IMR-90 (cell line): Measurements from ENCODE around the gene H6PD. TPM values are rescaled to one million over a fixed set of nuclear protein-coding genes. Genes with fewer than 3 reads are reported as not detected.

Experiments
- ATAC-seq: fragments of 200-7000 bp; cut with Tn5 transposase; 2 replicates; pipeline ENCODE4 v1.9.1; 2020; ENCODE audit warnings: low read depth, mild to moderate bottlenecking, moderate library complexity
- BruUV-seq: library from RNA; stranded (reverse); fragments of 400-500 nt; replicated peaks from 2 replicates; lab custom pipeline; 2021; lab: Mats Ljungman, UMichigan
- CTCF ChIA-PET: fragments of 300-600 bp; formaldehyde crosslinking; extraction: SDS; loops from one replicate; lab custom pipeline; 2021; ENCODE audit warnings: antibody characterized with exemption; lab: Yijun Ruan, JAX
- POLR2A ChIA-PET: fragments of 300-600 bp; sonication (Branson Sonifier 250); formaldehyde crosslinking; loops from one replicate; lab custom pipeline; 2022; ENCODE audit warnings: antibody characterized with exemption; ENCODE audit not compliant: unreplicated experiment; lab: Charles Lee
- DNase-seq: peaks from one replicate; pipeline ENCODE4 v3.0.0; 2013
- H2AFZ ChIP-seq: replicated peaks from 2 replicates; pipeline ENCODE3; 2013; ENCODE audit warnings: low read length, mild to moderate bottlenecking; ENCODE audit not compliant: poor library complexity
- H2AK5ac ChIP-seq: 2 replicates; pipeline ENCODE4 v1.6.1; 2013; ENCODE audit warnings: low read depth, low read length, inconsistent platforms
- H2AK9ac ChIP-seq: replicated peaks from 2 replicates; pipeline ENCODE3; 2013; ENCODE audit warnings: mild to moderate bottlenecking, low read depth, low read length, moderate library complexity; ENCODE audit not compliant: poor library complexity
- H2BK120ac ChIP-seq: 2 replicates; pipeline ENCODE4 v1.6.1; 2013; ENCODE audit warnings: low read depth, low read length, inconsistent platforms
- H2BK15ac ChIP-seq: 3 replicates; pipeline ENCODE4 v1.6.1; 2013; ENCODE audit warnings: low read depth, low read length, inconsistent platforms
- H2BK20ac ChIP-seq: 2 replicates; pipeline ENCODE4 v1.6.1; 2013; ENCODE audit warnings: low read depth, mild to moderate bottlenecking, inconsistent platforms, low read length, moderate library complexity
- H2BK5ac ChIP-seq: 2 replicates; pipeline ENCODE4 v1.6.1; 2013; ENCODE audit warnings: mild to moderate bottlenecking, low read depth, low read length, inconsistent platforms; ENCODE audit not compliant: poor library complexity, severe bottlenecking
- H3K14ac ChIP-seq: replicated peaks from 2 replicates; pipeline ENCODE4 v1.6.1; 2013; ENCODE audit warnings: low read depth, low read length, inconsistent platforms
- H3K18ac ChIP-seq: 2 replicates; pipeline ENCODE4 v1.6.1; 2013; ENCODE audit warnings: low read depth, low read length, control low read depth
- H3K23ac ChIP-seq: 2 replicates; pipeline ENCODE4 v1.6.1; 2013; ENCODE audit warnings: low read depth, low read length, inconsistent platforms
- H3K27ac ChIP-seq: 2 replicates; pipeline ENCODE4 v1.5.1; 2013; ENCODE audit warnings: mild to moderate bottlenecking, control low read depth, low read length; ENCODE audit not compliant: insufficient read depth
- H3K27me3 ChIP-seq: 2 replicates; pipeline ENCODE4 v1.6.1; 2013; ENCODE audit warnings: low read length; ENCODE audit not compliant: control insufficient read depth, insufficient read depth
- H3K36me3 ChIP-seq: 2 replicates; pipeline ENCODE4 v1.6.1; 2013; ENCODE audit warnings: low read length, mixed read lengths; ENCODE audit not compliant: control insufficient read depth, insufficient read depth
- H3K4ac ChIP-seq: 2 replicates; pipeline ENCODE4 v1.6.1; 2013; ENCODE audit warnings: low read depth, low read length, inconsistent platforms
- H3K4me1 ChIP-seq: 2 replicates; pipeline ENCODE4 v1.6.1; 2013; ENCODE audit warnings: low read length, mixed read lengths; ENCODE audit not compliant: control insufficient read depth, insufficient read depth
- H3K4me2 ChIP-seq: 2 replicates; pipeline ENCODE4 v1.6.1; 2013; ENCODE audit warnings: low read depth, mild to moderate bottlenecking, control low read depth, low read length, moderate library complexity
- H3K4me3 ChIP-seq: 2 replicates; pipeline ENCODE4 v1.5.1; 2013; ENCODE audit warnings: low read depth, mild to moderate bottlenecking, control low read depth, low read length, moderate library complexity; ENCODE audit not compliant: insufficient read depth
- H3K56ac ChIP-seq: 2 replicates; pipeline ENCODE4 v1.6.1; 2013; ENCODE audit warnings: low read length, inconsistent platforms; ENCODE audit not compliant: insufficient read depth; ENCODE audit errors: extremely low read depth
- H3K79me1 ChIP-seq, 2 experiments: 2 replicates each; pipeline ENCODE4 v1.6.1; 2013; ENCODE audit warnings: low read length in 2 of 2, inconsistent platforms in 1 of 2, low read depth in 1 of 2
- H3K9ac ChIP-seq: 2 replicates; pipeline ENCODE4 v1.6.1; 2013; ENCODE audit warnings: low read depth, low read length, control low read depth
- H3K9me1 ChIP-seq: 2 replicates; pipeline ENCODE4 v1.6.1; 2013; ENCODE audit warnings: low read length, inconsistent platforms; ENCODE audit not compliant: insufficient read depth
- H3K9me3 ChIP-seq: 2 replicates; pipeline ENCODE4 v1.6.1; 2013; ENCODE audit warnings: low read length; ENCODE audit not compliant: control insufficient read depth, insufficient read depth
- H4K20me1 ChIP-seq: 2 replicates; pipeline ENCODE4 v1.6.1; 2013; ENCODE audit warnings: low read length, inconsistent platforms; ENCODE audit not compliant: insufficient read depth
- H4K5ac ChIP-seq: 2 replicates; pipeline ENCODE4 v1.6.1; 2013; ENCODE audit warnings: mild to moderate bottlenecking, low read depth, low read length, control low read depth
- H4K8ac ChIP-seq, 2 experiments: 2 replicates each; pipeline ENCODE4 v1.6.1; 2013; ENCODE audit warnings: low read depth in 2 of 2, low read length in 2 of 2, control low read depth in 1 of 2, inconsistent platforms in 1 of 2
- H4K91ac ChIP-seq: 2 replicates; pipeline ENCODE4 v1.6.1; 2013; ENCODE audit warnings: low read depth, low read length, inconsistent platforms; ENCODE audit not compliant: insufficient read depth
- CEBPB ChIP-seq: IDR thresholded peaks from 2 replicates; pipeline ENCODE4 v1.6.1; 2012; ENCODE audit warnings: low read depth, low read length, improper control_type of control experiment
- CHD1 ChIP-seq: IDR thresholded peaks from 2 replicates; pipeline ENCODE4 v1.6.1; 2012; ENCODE audit warnings: low read depth, low read length, improper control_type of control experiment
- ELK1 ChIP-seq: fragments of 150-350 bp; IDR thresholded peaks from 2 replicates; pipeline ENCODE4 v1.6.1; 2016; ENCODE audit warnings: low read depth, mild to moderate bottlenecking, low read length, moderate library complexity, borderline replicate concordance
- FOS ChIP-seq: fragments of 150-350 bp; IDR thresholded peaks from 2 replicates; pipeline ENCODE4 v1.6.1; 2016; ENCODE audit warnings: low read depth, low read length
- MAFK ChIP-seq: IDR thresholded peaks from 2 replicates; pipeline ENCODE4 v1.6.1; 2012; ENCODE audit warnings: low read depth, low read length, improper control_type of control experiment
- MXI1 ChIP-seq: IDR thresholded peaks from 2 replicates; pipeline ENCODE4 v1.6.1; 2012; ENCODE audit warnings: low read depth, mild to moderate bottlenecking, low read length, moderate library complexity, borderline replicate concordance
- NFE2L2 ChIP-seq: fragments of 150-350 bp; IDR thresholded peaks from 2 replicates; pipeline ENCODE4 v1.6.1; 2016; ENCODE audit warnings: low read depth, mild to moderate bottlenecking, low read length
- POLR2A ChIP-seq: IDR thresholded peaks from 2 replicates; pipeline ENCODE4 v1.6.1; 2012; ENCODE audit warnings: mild to moderate bottlenecking, low read depth, low read length
- RCOR1 ChIP-seq: IDR thresholded peaks from 2 replicates; pipeline ENCODE4 v1.6.1; 2012; ENCODE audit warnings: mild to moderate bottlenecking, low read length, improper control_type of control experiment; ENCODE audit not compliant: insufficient replicate concordance
- RFX5 ChIP-seq: IDR thresholded peaks from 2 replicates; pipeline ENCODE4 v1.8.0; 2012; ENCODE audit warnings: low read depth, mild to moderate bottlenecking, low read length, moderate library complexity
- WGBS, 2 experiments: methylation state at CpG; one replicate each; pipeline versions ENCODE4 v1.1.5 to v1.1.7; 2013; ENCODE audit warnings: missing lambda C conversion rate in 2 of 2; ENCODE audit not compliant: insufficient read length in 1 of 2; ENCODE audit errors: extremely low coverage in 2 of 2; 5-methylcytosine and 5-hydroxymethylcytosine counted together
- dilution Hi-C: fragments of 300-500 bp; cut with HindIII; formaldehyde crosslinking; loops from one replicate; pipeline ENCODE4 v1.14.3; 2018; ENCODE audit warnings: low sequenced_read_pairs; ENCODE audit not compliant: unreplicated experiment
- in situ Hi-C: fragments of 300-500 bp; cut with MboI; formaldehyde crosslinking; loops from 3 replicates; pipeline ENCODE4 v1.14.3; 2019; ENCODE audit warnings: low sequenced_read_pairs, inconsistent platforms, mixed read lengths
- intact Hi-C: fragments of 100-400 bp; cut with micrococcal nuclease; formaldehyde crosslinking; loops from 2 replicates; pipeline ENCODE4 v1.10.0; 2022
- polyA plus RNA-seq, 3 experiments: library from polyadenylated mRNA; depleted of rRNA; stranded (reverse); fragments of >200 nt; gene quantifications; 2 replicates each; pipeline ENCODE4 v1.2.3, GENCODE V29; 2012; ENCODE audit warnings: low replicate concordance in 1 of 3
- total RNA-seq: library from RNA; depleted of rRNA; stranded (reverse); fragments of >200 nt; gene quantifications from 2 replicates; pipeline ENCODE4 v1.2.3, GENCODE V29; 2012
- TF ChIP-seq, protein P1 (sequence below): conservative IDR thresholded peaks from 2 replicates; pipeline ENCODE4 v1.5.1; 2012; ENCODE audit warnings: mild to moderate bottlenecking, low read depth, low read length, improper control_type of control experiment
- TF ChIP-seq, protein P2 (sequence below): fragments of 150-350 bp; IDR thresholded peaks from 2 replicates; pipeline ENCODE4 v1.6.1; 2017; ENCODE audit warnings: mild to moderate bottlenecking, antibody characterized with exemption, low read length, low read depth

H6PD gene
- total and polyA plus RNA-seq, 2 of the 4 experiments (the other 2 are of a cell fraction): 9.3 to 22.1 TPM

DNA sequence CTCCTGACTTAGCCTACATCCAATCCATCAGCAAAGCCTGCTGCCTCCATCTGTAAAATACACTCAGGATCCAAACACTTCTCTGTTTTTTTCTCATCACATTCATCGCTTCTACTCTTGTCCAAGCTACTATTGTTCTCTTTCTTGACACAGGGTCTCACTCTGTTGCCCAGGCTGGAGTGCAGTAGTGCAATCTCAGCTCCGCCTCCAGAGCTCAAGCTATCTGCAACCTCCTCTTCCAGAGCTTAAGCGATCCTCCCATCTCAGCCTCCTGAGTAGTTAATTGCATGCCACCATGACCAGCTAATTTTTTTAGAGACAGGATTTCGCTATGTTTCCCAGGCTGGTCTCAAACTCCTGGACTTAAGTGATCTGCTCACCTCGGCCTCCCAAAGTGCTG lies 44.3 kb upstream of the H6PD start:
- dilution Hi-C loops (no loop called here), in situ Hi-C loops (no loop called here)

More for the DNA sequence above, 44.3 kb upstream of the H6PD start:
- ATAC-seq (no peak), DNase-seq (no peak)
- H2AFZ ChIP-seq: no peak overlapping the region
- H3K36me3 ChIP-seq: peaks cover 2% of the 10 kb centered on the region; the same call in 1 of the 2 replicates
- TF ChIP-seq, protein P1, sequence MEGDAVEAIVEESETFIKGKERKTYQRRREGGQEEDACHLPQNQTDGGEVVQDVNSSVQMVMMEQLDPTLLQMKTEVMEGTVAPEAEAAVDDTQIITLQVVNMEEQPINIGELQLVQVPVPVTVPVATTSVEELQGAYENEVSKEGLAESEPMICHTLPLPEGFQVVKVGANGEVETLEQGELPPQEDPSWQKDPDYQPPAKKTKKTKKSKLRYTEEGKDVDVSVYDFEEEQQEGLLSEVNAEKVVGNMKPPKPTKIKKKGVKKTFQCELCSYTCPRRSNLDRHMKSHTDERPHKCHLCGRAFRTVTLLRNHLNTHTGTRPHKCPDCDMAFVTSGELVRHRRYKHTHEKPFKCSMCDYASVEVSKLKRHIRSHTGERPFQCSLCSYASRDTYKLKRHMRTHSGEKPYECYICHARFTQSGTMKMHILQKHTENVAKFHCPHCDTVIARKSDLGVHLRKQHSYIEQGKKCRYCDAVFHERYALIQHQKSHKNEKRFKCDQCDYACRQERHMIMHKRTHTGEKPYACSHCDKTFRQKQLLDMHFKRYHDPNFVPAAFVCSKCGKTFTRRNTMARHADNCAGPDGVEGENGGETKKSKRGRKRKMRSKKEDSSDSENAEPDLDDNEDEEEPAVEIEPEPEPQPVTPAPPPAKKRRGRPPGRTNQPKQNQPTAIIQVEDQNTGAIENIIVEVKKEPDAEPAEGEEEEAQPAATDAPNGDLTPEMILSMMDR: no peak
- no peak for TF ChIP-seq POLR2A
- TF ChIP-seq MAFK: no peak
- TF ChIP-seq RCOR1: no peak
- TF ChIP-seq RFX5: no peak
- TF ChIP-seq, protein P2, sequence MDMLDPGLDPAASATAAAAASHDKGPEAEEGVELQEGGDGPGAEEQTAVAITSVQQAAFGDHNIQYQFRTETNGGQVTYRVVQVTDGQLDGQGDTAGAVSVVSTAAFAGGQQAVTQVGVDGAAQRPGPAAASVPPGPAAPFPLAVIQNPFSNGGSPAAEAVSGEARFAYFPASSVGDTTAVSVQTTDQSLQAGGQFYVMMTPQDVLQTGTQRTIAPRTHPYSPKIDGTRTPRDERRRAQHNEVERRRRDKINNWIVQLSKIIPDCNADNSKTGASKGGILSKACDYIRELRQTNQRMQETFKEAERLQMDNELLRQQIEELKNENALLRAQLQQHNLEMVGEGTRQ: no peak
- no peak for TF ChIP-seq ELK1
- no peak for TF ChIP-seq CHD1
- TF ChIP-seq MXI1: no peak
- no peak for TF ChIP-seq NFE2L2
- no peak for TF ChIP-seq CEBPB
- no peak for TF ChIP-seq FOS
- H2BK5ac ChIP-seq: no peak overlapping the region
- WGBS, 2 experiments: 79% methylated on average over 2 of the region's 5 CpGs; no CpG with 5 or more reads in 1 of the 2 experiments
- no peak overlapping the region for H4K8ac ChIP-seq
- no peak overlapping the region for H3K4ac ChIP-seq
- ChIA-PET CTCF (no interaction called here), POLR2A (no interaction called here)
- peaks cover 0 to 36% of the 10 kb centered on the region in 2 experiments; a peak in 2 of 4 replicates for H3K79me1 ChIP-seq
- H3K56ac ChIP-seq: no peak overlapping the region
- peaks cover 9% of the 10 kb centered on the region for H3K9me1 ChIP-seq
- no peak overlapping the region for H3K14ac ChIP-seq
- intact Hi-C loops: no loop called here
- H4K91ac ChIP-seq: no peak overlapping the region
- H3K4me2 ChIP-seq: no peak overlapping the region
- no TSS peak for BruUV-seq
- H4K5ac ChIP-seq: no peak overlapping the region
- H3K23ac ChIP-seq: no peak overlapping the region
- H2AK5ac ChIP-seq: no peak overlapping the region
- H3K4me3 ChIP-seq: no peak overlapping the region
- H3K18ac ChIP-seq: no peak overlapping the region
- H3K9me3 ChIP-seq: no peaks in the 10 kb centered on the region
- H2BK15ac ChIP-seq: no peak overlapping the region
- H2BK20ac ChIP-seq: no peak overlapping the region
- no peaks in the 10 kb centered on the region for H3K27me3 ChIP-seq
- no peak overlapping the region for H2BK120ac ChIP-seq
- no peak overlapping the region for H2AK9ac ChIP-seq
- H3K9ac ChIP-seq: no peak overlapping the region
- peaks cover 16% of the 10 kb centered on the region for H3K4me1 ChIP-seq
- no peaks in the 10 kb centered on the region for H4K20me1 ChIP-seq
- H3K27ac ChIP-seq: no peak overlapping the region
